Fibroblast of lung (primary cell): ENCODE results near the gene GPS1. TPM values are rescaled to one million over a fixed set of nuclear protein-coding genes. Genes with fewer than 3 reads are reported as not detected.

Experiments
- DNase-seq, 2 donors: peaks; one replicate each; pipeline versions ENCODE4 v3.0.0 to v3.0.0-alpha.2; 2010; ENCODE audit warnings: low read depth in 2 of 2
- H2AFZ ChIP-seq: 2 replicates; pipeline ENCODE4 v1.5.1; 2012; ENCODE audit warnings: low read length, control low read depth, inconsistent platforms
- H3K27ac ChIP-seq: 2 replicates; pipeline ENCODE4 v1.5.1; 2011; ENCODE audit warnings: low read length, control low read depth; ENCODE audit not compliant: insufficient read depth
- H3K27me3 ChIP-seq: 2 replicates; pipeline ENCODE4 v1.5.1; 2011; ENCODE audit warnings: mild to moderate bottlenecking, low read length; ENCODE audit not compliant: control insufficient read depth, insufficient read depth
- H3K36me3 ChIP-seq: 2 replicates; pipeline ENCODE4 v1.5.1; 2011; ENCODE audit warnings: low read length; ENCODE audit not compliant: control insufficient read depth, insufficient read depth
- H3K4me1 ChIP-seq: 2 replicates; pipeline ENCODE4 v1.5.1; 2011; ENCODE audit warnings: low read length; ENCODE audit not compliant: control insufficient read depth, insufficient read depth; ENCODE audit errors: extremely low read depth
- H3K4me2 ChIP-seq: 2 replicates; pipeline ENCODE4 v1.5.1; 2011; ENCODE audit warnings: low read length, control low read depth; ENCODE audit not compliant: insufficient read depth; ENCODE audit errors: extremely low read depth
- H3K4me3 ChIP-seq, 4 experiments: fragments of 200-600 bp in 1 of 4; sonication (generic) in 1 of 4; replicated peaks in 1 of 4; 2 replicates each; pipeline ENCODE4 v1.5.1; 2011 to 2016; ENCODE audit warnings: low read length in 4 of 4, low read depth in 3 of 4, mild to moderate bottlenecking in 3 of 4, control low read depth in 2 of 4, inconsistent platforms in 1 of 4, mixed read lengths in 1 of 4; ENCODE audit not compliant: insufficient read depth in 1 of 4; ENCODE audit errors: control extremely low read depth in 1 of 4
- H3K79me2 ChIP-seq: 2 replicates; pipeline ENCODE4 v1.5.1; 2012; ENCODE audit warnings: mild to moderate bottlenecking, low read length, inconsistent platforms; ENCODE audit not compliant: control insufficient read depth, insufficient read depth
- H3K9ac ChIP-seq: 2 replicates; pipeline ENCODE4 v1.5.1; 2011; ENCODE audit warnings: mild to moderate bottlenecking, low read length, control low read depth; ENCODE audit not compliant: insufficient read depth
- H3K9me3 ChIP-seq: 2 replicates; pipeline ENCODE4 v1.5.1; 2012; ENCODE audit warnings: low read depth, low read length; ENCODE audit not compliant: control insufficient read depth, insufficient read depth
- H4K20me1 ChIP-seq: 2 replicates; pipeline ENCODE4 v1.5.1; 2011; ENCODE audit warnings: low read length; ENCODE audit not compliant: control insufficient read depth, insufficient read depth; ENCODE audit errors: extremely low read depth
- EZH2 ChIP-seq: IDR thresholded peaks from 2 replicates; pipeline ENCODE4 v1.5.1; 2012; ENCODE audit warnings: low read length, control low read depth, mild to moderate bottlenecking; ENCODE audit errors: missing control alignments
- polyA plus RNA-seq, 2 donors: library from polyadenylated mRNA; depleted of rRNA in 1 of 2; stranded (reverse) in 1 of 2; unstranded in 1 of 2; fragments of >200 nt; gene quantifications; 2 replicates each; pipeline ENCODE4 v1.2.1, GENCODE V29; 2011 to 2012; ENCODE audit warnings: missing spikeins in 1 of 2
- total RNA-seq: library from RNA; depleted of rRNA; stranded (reverse); fragments of >200 nt; gene quantifications from 2 replicates; pipeline ENCODE4 v1.2.1, GENCODE V29; 2014
- TF ChIP-seq, protein P1 (sequence below), 2 donors: IDR thresholded peaks in 1 of 2; conservative IDR thresholded peaks in 1 of 2; 1 replicate in 1 of 2; 2 replicates in 1 of 2; pipeline ENCODE4 v1.5.1; 2011 to 2012; ENCODE audit warnings: low read length in 2 of 2, control low read depth in 1 of 2, inconsistent platforms in 1 of 2, low read depth in 1 of 2, mild to moderate bottlenecking in 1 of 2

GPS1 gene
- total and polyA plus RNA-seq, 2 donors (not counting 1 experiment from before 2014, with no cell fraction given) = 53.3 to 76.6 TPM

DNA sequence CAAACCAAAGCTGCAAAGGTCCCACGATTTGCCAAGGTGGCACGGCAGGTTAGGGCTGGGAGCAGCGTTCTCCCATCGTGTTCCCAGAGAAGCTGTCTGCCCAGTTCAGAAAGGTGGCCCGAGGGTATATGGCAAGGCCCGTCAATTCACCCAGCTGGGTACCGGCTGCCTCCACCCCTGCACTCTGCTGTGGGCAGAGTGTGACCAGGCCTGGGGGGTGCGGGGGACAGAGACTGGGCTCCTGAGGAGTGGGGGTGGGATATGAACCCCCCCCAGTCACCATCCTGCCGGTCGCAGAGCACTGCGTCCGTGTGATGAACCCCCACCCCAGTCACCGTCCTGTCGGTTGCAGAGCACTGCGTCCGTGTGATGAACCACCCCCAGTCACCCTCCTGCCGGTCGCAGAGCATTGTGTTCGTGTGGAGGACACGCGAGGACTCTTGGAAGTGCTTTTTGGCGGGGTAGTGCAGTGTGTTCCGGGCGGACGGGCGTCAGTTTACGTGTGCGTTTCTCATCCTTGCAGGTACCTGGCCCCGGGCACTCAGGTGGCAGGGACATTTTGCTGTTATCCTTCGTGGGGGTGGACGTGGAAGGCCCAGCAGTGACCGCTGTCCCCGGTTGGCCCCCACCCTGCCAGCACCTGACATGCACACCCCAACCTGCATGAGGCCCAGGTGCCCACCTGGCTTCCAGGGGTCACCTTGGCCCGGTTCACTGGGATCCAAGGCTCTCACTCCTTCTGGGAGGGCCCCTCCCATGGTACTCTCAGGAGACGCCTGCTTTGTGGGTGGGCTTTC is 49.0 kb downstream of the GPS1 start:
- peaks cover 1% of the 10 kb centered on the region for H4K20me1 ChIP-seq
- peaks cover 7% of the 10 kb centered on the region for H3K36me3 ChIP-seq
- H3K4me1 ChIP-seq = peaks cover 11% of the 10 kb centered on the region
- no peak overlapping the region for H3K27ac ChIP-seq
- H3K4me3 ChIP-seq = no peak overlapping the region
- H3K27me3 ChIP-seq = no peaks in the 10 kb centered on the region
- no peak overlapping the region for H3K9ac ChIP-seq
- H3K9me3 ChIP-seq = no peaks in the 10 kb centered on the region
- H2AFZ ChIP-seq = no peak overlapping the region
- no peak for DNase-seq
- peaks cover 22% of the 10 kb centered on the region for H3K79me2 ChIP-seq
- TF ChIP-seq, protein P1, sequence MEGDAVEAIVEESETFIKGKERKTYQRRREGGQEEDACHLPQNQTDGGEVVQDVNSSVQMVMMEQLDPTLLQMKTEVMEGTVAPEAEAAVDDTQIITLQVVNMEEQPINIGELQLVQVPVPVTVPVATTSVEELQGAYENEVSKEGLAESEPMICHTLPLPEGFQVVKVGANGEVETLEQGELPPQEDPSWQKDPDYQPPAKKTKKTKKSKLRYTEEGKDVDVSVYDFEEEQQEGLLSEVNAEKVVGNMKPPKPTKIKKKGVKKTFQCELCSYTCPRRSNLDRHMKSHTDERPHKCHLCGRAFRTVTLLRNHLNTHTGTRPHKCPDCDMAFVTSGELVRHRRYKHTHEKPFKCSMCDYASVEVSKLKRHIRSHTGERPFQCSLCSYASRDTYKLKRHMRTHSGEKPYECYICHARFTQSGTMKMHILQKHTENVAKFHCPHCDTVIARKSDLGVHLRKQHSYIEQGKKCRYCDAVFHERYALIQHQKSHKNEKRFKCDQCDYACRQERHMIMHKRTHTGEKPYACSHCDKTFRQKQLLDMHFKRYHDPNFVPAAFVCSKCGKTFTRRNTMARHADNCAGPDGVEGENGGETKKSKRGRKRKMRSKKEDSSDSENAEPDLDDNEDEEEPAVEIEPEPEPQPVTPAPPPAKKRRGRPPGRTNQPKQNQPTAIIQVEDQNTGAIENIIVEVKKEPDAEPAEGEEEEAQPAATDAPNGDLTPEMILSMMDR (conservative IDR thresholded peaks at IDR 0.05 in 1 of 2, IDR thresholded peaks at IDR 0.05 in 1 of 2; ENCODE audit: low read depth in 1 of 2, low read length in 2 of 2) = no peak
- no peak for TF ChIP-seq EZH2
- H3K4me2 ChIP-seq = no peak overlapping the region

DNA sequence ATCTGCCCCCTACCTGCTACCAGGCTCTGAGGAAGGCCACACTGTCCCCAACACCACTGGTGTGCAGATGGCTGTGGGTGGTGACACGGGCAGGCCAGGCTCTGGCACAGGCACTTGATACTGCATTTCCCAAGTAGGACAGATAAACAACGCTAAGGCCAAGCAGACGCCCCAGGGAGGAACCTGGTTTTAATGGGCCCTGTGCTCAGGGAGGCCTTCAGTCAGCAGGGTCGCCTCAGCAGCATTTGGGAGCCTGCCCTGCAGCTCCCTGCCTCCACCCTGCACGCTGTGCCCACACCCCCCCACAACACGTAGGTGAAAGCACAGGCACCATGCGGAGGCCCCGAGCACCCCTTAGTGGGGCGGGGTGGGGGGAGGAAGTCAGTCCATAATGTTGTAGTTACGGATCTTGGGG is 49.6 kb downstream of the GPS1 start:
- peaks cover 12% of the 10 kb centered on the region for H3K4me1 ChIP-seq
- H3K4me2 ChIP-seq = no peak overlapping the region
- TF ChIP-seq EZH2 = no peak
- TF ChIP-seq, protein P1 (conservative IDR thresholded peaks at IDR 0.05 in 1 of 2, IDR thresholded peaks at IDR 0.05 in 1 of 2; ENCODE audit: low read depth in 1 of 2, low read length in 2 of 2) = no peak
- no peaks in the 10 kb centered on the region for H4K20me1 ChIP-seq
- H3K27ac ChIP-seq = no peak overlapping the region
- no peak overlapping the region for H3K4me3 ChIP-seq
- H3K79me2 ChIP-seq = peaks cover 16% of the 10 kb centered on the region
- no peak for DNase-seq
- no peaks in the 10 kb centered on the region for H3K27me3 ChIP-seq
- H3K9me3 ChIP-seq = no peaks in the 10 kb centered on the region
- no peak overlapping the region for H2AFZ ChIP-seq
- peaks cover 1% of the 10 kb centered on the region for H3K36me3 ChIP-seq
- H3K9ac ChIP-seq = no peak overlapping the region

DNA sequence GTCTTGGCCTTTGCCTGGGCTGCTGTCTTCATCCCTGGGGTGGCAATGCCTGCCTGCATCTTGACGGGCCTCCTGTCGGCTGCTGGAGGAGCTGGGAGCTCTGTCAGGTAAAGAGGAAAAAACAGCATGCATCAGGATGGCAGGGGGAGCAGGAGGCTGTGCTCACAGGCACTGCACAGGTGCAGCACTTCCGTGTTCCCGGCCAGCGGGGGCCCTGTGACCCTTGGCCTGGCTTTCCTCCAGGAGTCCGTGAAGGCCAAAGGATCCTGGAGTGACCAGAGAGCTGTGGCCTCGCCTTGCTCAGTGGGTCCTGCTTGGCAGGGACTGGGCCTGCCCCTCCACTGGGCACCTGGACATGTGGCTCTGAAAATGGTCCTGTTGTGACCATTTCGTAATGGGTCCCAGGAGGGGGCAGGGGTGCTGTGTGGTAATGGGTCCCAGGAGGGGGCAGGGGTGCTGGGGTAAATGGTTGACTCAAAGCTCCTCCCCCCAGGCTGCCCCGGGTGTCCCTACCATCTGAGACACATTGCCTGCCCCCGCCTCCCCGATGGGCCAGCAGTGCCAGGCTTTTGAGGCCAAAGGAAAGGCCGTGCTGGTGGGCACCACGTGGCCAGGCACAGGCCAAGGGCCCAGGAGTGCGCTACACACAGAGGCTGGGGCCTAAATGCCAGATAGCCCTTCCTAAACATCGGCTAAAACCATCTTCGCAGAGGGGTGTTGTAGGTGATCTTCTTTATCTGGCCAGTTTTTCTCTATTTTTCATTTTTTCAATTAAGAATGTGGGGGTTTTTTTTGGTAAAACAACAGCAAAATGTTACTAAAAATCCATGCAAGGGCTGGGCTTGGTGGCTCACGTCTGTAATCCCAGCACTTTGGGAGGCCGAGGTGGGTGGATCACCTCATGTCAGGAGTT is 50.3 kb downstream of the GPS1 start:
- no peaks in the 10 kb centered on the region for H3K9me3 ChIP-seq
- no peaks in the 10 kb centered on the region for H3K36me3 ChIP-seq
- no peak overlapping the region for H2AFZ ChIP-seq
- no peak overlapping the region for H3K4me3 ChIP-seq
- no peak overlapping the region for H3K9ac ChIP-seq
- TF ChIP-seq, protein P1 (conservative IDR thresholded peaks at IDR 0.05 in 1 of 2, IDR thresholded peaks at IDR 0.05 in 1 of 2; ENCODE audit: low read depth in 1 of 2, low read length in 2 of 2) = no peak
- H3K27me3 ChIP-seq = no peaks in the 10 kb centered on the region
- no peak overlapping the region for H3K27ac ChIP-seq
- peaks cover 9% of the 10 kb centered on the region for H3K79me2 ChIP-seq
- H3K4me1 ChIP-seq = peaks cover 14% of the 10 kb centered on the region
- H3K4me2 ChIP-seq = no peak overlapping the region
- H4K20me1 ChIP-seq = no peaks in the 10 kb centered on the region
- no peak for DNase-seq
